ENCODE measurements around the gene PLPP2.

Gene PLPP2

GRCh38 chr19:291006-291521, at the start of gene PLPP2:
Gene PLPP2, minus strand, starts transcription at chr19:291403. Its CDS starts 67 bp downstream, at chr19:291336.
- DNase-seq (ENCODE audit: low read depth) = no peak

DNA sequence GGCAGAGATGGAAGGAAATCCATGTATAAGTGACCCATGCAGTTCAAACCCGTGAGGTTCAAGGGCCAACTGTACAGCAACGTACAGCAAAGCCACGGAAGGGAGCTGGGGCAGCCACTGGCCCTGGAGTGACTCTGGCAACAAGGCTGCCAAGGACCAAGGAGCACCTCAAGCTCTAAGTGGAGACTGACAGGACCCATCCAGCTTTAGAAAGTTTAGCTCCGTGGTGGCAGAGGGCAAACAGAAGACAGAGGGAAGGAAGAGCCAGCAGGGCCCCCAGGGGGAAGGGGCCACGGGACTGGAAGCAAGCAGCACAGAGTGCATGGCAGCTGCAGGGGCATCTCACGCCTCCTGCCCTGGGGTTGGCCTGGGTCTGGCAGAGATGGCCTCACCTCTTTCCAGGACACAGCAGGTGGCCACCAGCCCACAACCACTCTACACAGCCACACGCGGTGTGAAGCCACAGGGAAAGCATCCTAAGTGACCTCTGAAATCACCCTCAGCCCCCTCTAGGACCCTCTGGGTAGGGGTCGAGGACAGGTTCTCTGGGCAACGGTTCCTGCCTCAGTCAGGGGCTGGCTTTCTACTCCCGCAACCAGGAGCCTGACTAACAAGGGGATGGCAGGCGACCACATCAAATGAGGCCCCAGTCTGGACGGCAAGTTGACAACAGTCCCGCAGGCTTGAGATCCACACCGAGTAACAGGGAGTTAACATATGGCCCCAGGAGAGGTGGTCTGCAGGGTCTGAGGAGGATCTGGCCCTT, 49.6 kb upstream of the PLPP2 start:
- no peak for DNase-seq (ENCODE audit: low read depth)

GRCh38 chr19:339262-339887, 48.2 kb upstream of the PLPP2 start:
- no peak for DNase-seq (ENCODE audit: low read depth)

DNA sequence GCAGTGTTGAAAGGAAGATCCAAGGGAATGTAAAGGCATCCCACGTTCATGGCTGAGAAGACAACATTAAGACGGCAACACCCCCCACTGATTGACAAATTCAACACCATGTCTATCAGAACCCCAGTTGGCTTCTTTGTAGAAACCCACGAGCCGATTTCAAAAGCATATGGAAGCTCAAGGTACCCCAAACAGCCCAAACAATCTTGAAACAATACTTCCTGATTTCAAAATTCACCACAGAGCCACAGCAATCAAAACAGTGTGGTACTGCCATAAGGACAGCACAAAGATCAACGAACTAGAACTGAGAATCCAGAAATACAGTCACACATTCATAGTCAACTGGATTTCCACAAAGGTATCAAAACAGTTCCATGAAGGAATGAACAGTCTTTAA, 47.2 kb upstream of the PLPP2 start:
- no peak for DNase-seq (ENCODE audit: low read depth)

DNA sequence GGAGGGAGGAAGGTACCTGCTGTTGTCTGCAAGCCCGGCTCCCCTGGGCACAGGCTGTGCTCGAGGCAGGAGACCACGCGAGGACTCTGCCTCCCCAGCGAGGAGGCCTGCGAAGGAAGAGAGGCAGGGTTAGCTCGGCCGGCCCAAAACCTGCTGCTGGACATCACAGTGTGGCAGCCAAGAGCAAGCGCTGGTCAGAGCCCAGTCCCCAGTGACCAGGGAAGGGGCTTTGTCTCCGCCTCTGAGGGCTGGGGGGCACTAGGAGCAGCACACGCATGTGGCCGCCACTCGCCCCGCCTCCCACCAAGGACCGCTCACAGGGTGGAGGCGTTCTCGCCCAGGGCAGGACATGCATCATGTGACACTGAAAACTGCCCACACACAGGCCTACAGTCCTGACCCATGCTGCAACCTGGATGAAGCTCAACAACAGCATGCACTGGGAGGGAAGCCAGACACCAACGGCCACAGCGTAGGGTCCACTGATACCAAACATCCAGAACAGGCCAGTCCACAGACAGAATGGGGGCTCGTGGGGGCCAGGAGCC, 44.9 kb upstream of the PLPP2 start:
- DNase-seq (ENCODE audit: low read depth) = no peak

GRCh38 chr19:335486-336066, 44.4 kb upstream of the PLPP2 start:
- no peak for DNase-seq (ENCODE audit: low read depth)

DNA sequence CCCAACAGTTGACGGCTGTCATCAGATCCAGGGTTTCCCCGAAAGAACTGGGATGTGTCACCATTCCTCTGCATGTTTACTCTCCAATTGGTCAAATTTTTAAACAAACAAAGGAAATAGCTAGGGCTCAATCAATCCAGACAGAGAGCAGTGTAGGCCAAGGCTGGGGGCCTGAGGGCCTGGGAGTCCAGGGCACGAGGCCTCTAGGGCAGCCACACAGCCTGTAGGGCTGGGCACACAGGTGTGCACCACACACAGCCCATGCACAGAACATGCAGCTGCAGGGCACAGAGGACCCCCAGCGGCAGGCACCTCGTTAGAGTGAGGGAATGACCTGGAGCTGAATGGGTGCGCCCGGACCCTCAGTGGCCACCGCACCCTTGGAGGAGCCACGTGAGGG, 43.9 kb upstream of the PLPP2 start:
- no peak for DNase-seq (ENCODE audit: low read depth)

- no peak for DNase-seq (ENCODE audit: low read depth)
Observed at GRCh38 chr19:334296-335071, 43.3 kb upstream of the PLPP2 start.

DNA sequence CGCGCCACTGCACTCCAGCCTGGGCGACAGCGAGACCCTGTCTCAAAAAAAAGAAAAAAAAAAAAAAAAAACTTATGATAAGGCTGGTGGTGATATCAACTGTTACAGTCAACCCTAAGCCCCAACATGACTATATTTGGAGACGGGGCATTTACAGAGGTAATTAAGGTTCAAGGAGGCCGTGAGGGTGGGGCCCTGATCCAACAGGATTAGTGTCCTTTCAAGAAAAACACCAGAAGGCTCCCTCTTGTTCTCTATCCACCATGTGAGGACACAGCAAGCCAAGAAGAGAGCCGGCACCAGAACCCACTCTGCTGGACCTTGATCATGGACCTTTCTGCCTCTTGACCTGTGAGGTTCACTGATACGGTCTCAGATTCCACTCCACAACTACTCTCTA, 39.3 kb upstream of the PLPP2 start:
- DNase-seq (ENCODE audit: low read depth) = no peak

DNA sequence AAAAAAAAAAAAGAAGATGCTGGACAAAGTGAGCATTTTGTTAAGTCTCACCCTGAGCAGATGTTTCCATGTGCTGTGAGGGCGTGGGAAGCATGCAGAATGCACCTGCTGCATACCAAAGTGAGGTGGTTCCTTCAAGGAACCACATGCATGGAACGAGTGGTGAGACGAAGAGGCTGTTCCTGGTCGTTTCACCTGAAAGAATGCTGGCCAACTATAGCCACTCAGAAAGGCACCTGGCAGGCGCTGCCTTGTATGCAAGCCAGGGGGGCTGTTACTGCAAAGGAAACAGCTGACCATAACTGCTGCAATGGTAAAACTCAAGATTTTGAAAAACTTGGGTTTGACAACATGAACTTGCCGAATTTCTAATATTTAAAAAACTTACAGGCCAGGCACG, 38.7 kb upstream of the PLPP2 start:
- DNase-seq (ENCODE audit: low read depth) = no peak

- no peak for DNase-seq (ENCODE audit: low read depth)
Observed at GRCh38 chr19:328025-328505, 36.9 kb upstream of the PLPP2 start.

DNA sequence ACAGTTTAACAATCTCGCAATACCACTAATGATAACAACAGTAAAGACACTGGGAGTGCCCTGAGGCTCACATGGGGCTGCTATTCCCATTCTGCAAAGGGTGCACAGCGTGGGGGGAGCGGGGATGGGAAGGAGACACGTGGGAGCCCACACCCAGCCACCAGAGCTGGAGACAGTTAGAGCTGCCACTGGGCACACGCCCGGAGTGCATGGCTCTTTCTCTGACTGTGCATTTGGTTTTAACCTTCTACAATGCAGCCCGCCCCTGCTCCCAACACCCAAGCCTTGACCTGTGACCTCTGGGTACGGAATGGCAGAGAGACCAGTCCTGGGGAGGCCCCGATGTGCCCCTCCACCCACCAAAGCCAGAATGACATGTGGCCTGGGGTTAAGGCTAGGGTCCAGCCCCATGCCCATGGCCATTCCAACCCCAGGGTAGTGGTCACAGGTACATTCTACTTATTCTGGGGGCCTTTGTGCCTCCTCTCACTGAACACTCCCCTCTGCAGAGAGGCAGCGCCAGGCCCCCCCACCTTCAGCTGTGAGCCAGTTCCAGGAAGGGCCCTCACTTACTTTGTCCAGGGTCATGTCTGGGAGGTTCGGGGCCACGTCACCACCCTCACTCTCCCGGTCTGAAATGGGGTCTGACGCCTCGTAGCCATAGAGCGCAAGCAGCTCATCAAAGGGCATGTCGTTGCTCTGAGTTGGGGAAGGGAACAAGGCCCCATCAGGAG, 36.3 kb upstream of the PLPP2 start:
- no peak for DNase-seq (ENCODE audit: low read depth)

DNA sequence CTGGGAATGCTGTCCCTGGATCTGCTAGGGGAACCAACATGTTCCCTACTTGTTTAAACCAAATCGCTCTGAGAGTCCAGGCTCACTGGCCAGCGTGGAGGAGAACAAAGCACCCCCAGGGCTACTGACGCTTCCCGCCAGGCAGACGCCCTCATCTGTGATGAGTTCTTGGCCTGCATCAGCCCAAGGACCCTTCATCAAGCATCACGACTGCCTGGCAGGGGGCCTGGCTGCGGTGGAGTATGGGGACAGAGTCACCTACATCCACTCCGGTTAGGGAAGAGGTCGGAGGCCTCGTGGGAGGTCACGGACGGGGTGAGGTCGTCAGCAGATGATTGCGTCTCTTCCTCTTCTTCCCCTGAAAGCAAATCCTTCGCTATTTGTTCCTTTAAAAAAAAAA, 35.7 kb upstream of the PLPP2 start:
- no peak for DNase-seq (ENCODE audit: low read depth)

- no peak for DNase-seq (ENCODE audit: low read depth)
Observed at GRCh38 chr19:325937-326565, 34.8 kb upstream of the PLPP2 start.

DNA sequence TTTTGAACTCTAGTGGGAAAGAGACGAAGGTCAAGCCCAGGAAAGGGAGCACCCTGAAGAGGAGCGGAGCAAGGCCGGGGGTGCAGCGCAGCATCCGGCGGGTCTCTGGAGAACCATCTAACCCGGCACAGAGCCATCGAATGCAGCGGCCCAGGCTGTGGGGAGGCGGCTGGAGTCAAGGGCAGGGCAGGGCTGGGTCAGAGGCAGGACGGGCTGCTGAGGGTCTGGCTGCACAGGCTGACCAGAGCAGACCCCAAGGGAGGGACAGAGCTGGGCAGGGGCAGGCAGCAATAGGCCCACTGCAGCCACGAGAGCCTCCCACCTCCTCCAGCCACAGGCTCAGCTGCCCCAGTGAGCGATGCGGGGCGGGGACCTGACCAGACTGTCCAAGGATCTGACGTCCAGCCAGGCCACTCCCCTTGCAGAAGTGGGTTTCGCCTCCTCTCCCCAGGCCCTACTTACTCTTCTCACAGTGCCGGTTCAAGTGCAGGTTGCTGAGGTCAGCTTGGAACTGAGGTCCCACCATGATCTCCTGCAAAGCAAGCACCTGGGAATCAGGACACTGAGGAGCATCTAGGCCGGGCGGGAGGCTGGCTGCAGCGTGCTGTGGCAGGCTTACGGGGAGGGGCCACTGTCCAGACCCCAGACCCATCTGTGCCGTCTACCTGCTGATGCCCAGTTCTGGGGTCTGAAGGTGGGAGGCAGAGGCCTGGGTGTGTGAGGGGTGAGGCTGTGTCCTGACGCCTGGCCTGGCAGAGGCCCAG, 34.2 kb upstream of the PLPP2 start:
- DNase-seq (ENCODE audit: low read depth) = no peak

DNA sequence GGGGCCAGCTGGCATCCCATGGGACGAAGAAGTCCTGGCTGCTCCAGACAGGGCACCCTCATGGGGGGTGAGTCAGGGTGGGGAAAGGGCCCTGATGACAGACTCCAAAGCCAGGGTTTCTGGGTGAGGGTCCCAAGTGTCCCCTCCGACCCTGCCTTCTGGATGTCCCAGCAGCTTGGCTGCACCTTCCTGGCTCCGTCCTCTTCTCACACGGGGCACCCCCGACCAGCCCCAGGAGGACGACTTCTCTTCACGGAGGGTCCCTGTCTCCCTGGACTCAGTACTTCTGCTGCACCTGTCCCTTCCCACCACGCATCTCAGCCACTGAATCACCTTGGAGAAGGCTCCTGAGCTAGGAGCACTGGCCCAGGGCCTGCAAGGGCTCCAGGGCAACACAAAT, 33.5 kb upstream of the PLPP2 start:
- DNase-seq (ENCODE audit: low read depth) = no peak

DNA sequence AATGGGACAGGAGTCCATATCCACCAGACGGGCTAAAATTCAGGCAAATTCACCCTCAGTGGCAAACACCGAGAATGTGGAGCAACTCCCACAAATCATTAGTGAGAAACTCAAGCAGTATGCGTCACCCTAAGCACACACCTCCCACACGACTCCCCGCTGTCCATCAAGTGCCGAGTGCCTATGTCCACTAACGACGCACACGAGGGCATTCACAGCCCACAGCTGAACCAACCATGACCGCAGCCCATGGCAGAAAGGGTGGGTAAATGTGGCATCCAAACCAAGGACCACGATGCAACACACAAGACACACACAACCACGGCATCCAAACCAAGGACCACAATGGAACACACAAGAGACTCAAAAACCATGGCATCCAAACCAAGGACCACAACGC, 31.4 kb upstream of the PLPP2 start:
- DNase-seq (ENCODE audit: low read depth) = no peak

DNA sequence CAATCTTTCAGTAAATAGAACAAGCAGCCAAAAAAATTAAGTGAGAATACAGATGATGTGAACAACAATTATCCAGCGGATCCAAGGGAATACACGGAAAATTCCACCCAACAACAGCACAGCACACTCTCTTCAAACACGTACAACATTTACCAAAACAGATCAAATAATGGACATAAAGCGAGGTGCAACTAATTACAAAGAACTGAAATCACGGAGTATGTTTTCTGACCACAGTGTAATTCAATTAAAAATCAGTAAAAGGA, 27.2 kb upstream of the PLPP2 start:
- DNase-seq (ENCODE audit: low read depth) = no peak

GRCh38 chr19:317710-318508, 26.7 kb upstream of the PLPP2 start:
- no peak for DNase-seq (ENCODE audit: low read depth)

DNA sequence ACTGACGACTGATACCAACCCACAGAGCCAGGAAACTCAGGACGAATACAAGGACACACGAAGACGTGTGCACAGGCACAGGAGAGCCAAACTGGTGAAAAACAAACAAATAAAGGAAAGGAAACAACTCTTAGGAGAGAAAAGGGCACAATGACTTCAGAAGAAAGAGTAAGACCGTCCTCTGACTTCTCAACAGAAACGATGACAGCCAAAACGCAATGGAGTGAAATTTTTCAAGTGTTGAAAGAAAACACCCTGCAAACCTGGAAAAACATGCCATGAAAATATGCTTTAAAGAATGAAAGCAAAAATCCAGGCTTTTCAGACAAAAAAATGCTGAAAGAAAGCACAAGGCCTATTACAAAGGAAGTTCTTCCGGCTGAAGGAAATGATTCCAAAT, 24.6 kb upstream of the PLPP2 start:
- no peak for DNase-seq (ENCODE audit: low read depth)

All from stimulated activated CD8-positive, alpha-beta memory T cell treated with anti-CD3 and anti-CD28 coated beads, Interleukin-12 subunit alpha, Interleukin-12 subunit beta, amount 100 ng/mL, for 4 hours (primary cell).